Activated CD4-positive, CD25-positive, alpha-beta regulatory T cell (primary cell): ENCODE results near the gene FBXO41.

Experiments
- DNase-seq, 4 experiments: peaks; one replicate each; lab custom pipeline; 2025; lab: John Stamatoyannopoulos, UW

FBXO41 gene

GRCh38 chr2:73214120-73215035 lies 69.9 kb downstream of the FBXO41 start, which contains the start of gene SMYD5:
TSS of gene SMYD5 (plus strand) at chr2:73214245. CDS start at chr2:73214267, 22 bp downstream.
- DNase-seq, result peak; percentile 79 to 88 (median 80)

DNA sequence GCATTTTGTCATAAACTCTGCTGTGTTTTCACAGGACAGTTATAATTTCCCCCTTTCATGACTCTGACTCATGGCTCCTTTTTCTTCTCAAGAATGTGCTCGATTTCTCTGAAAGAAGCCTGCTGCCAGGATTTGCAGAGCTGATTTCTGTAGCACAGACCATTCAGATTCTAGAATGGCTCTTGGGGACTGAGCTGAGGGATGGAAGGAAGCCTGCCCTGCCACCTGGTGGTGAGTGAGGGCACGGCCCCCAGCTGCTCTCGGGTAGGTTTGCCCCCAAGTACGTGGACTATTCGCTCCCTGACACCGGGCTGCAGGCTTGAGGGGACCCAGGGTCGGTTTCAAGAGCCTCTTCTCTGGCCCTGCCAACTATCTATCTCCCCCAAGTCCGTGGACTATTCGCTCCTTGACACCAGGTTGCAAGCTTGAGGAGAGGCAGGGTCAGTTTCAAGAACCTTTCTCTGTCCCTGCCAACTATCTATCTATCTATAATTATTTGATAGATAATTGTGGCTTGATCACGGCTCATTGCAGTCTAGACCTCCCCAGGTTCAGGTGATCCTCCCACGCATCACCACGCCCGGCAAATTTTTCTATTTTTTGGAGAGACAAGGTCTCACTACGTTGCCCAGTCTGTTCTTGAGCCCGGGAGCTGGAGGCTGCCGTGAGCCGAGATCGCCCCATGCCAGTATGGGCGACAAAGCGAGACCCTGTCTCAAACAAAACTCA lies 71.7 kb downstream of the FBXO41 start:
- DNase-seq, result peak; percentile 49 to 62 (median 54)

GRCh38 chr2:73212098-73212447 lies 72.2 kb downstream of the FBXO41 start:
- DNase-seq, result no peak

DNA sequence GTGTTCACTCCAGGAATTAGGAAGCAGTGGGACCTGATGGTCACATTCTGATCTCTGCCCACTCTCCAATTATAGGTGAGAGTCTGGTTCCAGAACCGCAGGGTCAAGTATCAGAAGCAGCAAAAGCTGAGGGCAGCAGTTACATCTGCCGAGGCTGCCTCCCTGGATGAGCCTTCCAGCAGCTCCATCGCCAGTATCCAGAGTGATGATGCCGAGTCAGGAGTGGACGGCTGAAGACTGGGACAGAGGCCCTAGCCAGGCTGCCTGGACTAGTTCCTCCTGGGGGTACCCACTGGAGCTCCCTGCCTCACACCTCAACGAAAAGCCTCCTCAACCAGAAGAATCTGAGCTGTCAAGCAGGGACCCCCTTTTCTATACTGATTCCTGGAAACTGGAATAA lies 73.6 kb downstream of the FBXO41 start:
- DNase-seq, result no peak

DNA sequence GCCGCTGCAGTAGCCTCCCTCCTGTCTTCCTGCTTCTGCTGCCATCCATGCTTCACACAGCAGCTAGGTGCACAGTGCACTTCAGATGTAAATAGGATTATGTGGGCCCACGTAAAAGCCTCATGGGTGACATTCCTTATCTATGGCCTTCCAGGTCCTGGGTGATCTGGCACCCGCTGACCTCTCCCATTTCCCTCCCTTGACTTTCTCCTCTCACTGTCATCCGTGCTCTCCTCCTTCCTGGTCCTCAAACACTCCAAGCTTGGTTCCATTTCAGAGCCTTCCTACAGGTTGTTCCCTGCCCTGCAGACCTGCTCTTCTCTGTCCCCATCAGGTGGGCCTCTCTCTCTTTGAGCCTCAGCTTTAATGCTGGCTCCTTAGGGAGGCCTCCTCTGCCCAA lies 74.3 kb downstream of the FBXO41 start:
- no peak for DNase-seq

GRCh38 chr2:73208258-73208657 lies 76.0 kb downstream of the FBXO41 start:
- no peak for DNase-seq

GRCh38 chr2:73205611-73206010 lies 78.7 kb downstream of the FBXO41 start:
- no peak for DNase-seq
